H9 (cell line): ENCODE data around the gene ORC1. TPM values are rescaled to one million over a fixed set of nuclear protein-coding genes. Genes with fewer than 3 reads are reported as not detected.

Experiments
- DNase-seq: peaks from one replicate; pipeline ENCODE4 v3.0.0-alpha.2; 2017
- H2AFZ ChIP-seq: one replicate; pipeline ENCODE4 v1.6.1; 2013; ENCODE audit warnings: mild to moderate bottlenecking, low read length, control low read depth, moderate library complexity
- H2AK5ac ChIP-seq: 2 replicates; pipeline ENCODE4 v1.6.1; 2013; ENCODE audit warnings: low read length, control low read depth, mixed read lengths; ENCODE audit not compliant: insufficient read length
- H2BK120ac ChIP-seq: one replicate; pipeline ENCODE4 v1.6.1; 2013; ENCODE audit warnings: low read depth, mild to moderate bottlenecking, low read length, control low read depth, inconsistent platforms; ENCODE audit not compliant: poor library complexity, severe bottlenecking
- H2BK12ac ChIP-seq: 2 replicates; pipeline ENCODE4 v1.6.1; 2013; ENCODE audit warnings: low read length, control low read depth, mixed read lengths, low read depth; ENCODE audit not compliant: insufficient read length
- H2BK15ac ChIP-seq: 2 replicates; pipeline ENCODE4 v1.6.1; 2013; ENCODE audit warnings: low read depth, low read length, control low read depth
- H2BK20ac ChIP-seq: one replicate; pipeline ENCODE4 v1.6.1; 2013; ENCODE audit warnings: low read depth, mild to moderate bottlenecking, low read length, control low read depth, inconsistent platforms; ENCODE audit not compliant: poor library complexity, severe bottlenecking
- H2BK5ac ChIP-seq: 2 replicates; pipeline ENCODE4 v1.6.1; 2013; ENCODE audit warnings: low read length, control low read depth, mixed read lengths; ENCODE audit not compliant: insufficient read length
- H3K14ac ChIP-seq: 2 replicates; pipeline ENCODE4 v1.6.1; 2013; ENCODE audit warnings: low read length, control low read depth; ENCODE audit not compliant: insufficient read depth
- H3K18ac ChIP-seq: 2 replicates; pipeline ENCODE4 v1.6.1; 2013; ENCODE audit warnings: low read depth, mild to moderate bottlenecking, mixed read lengths, low read length, control low read depth; ENCODE audit not compliant: insufficient read length
- H3K23ac ChIP-seq: 2 replicates; pipeline ENCODE4 v1.6.1; 2013; ENCODE audit warnings: low read length, control low read depth, mixed read lengths, low read depth; ENCODE audit not compliant: insufficient read length
- H3K23me2 ChIP-seq: 2 replicates; pipeline ENCODE4 v1.6.1; 2013; ENCODE audit warnings: low read depth, mild to moderate bottlenecking, mixed read lengths, low read length, control low read depth; ENCODE audit not compliant: insufficient read length, poor library complexity, severe bottlenecking
- H3K27ac ChIP-seq: 2 replicates; pipeline ENCODE4 v1.5.1; 2013; ENCODE audit warnings: low read length, control low read depth, mixed read lengths, low read depth; ENCODE audit not compliant: insufficient read length
- H3K27me3 ChIP-seq: 2 replicates; pipeline ENCODE4 v1.6.1; 2013; ENCODE audit warnings: low read length, control low read depth, inconsistent platforms; ENCODE audit not compliant: insufficient read depth
- H3K4ac ChIP-seq: 2 replicates; pipeline ENCODE4 v1.6.1; 2013; ENCODE audit warnings: low read depth, mild to moderate bottlenecking, control low read depth, inconsistent platforms, low read length, moderate library complexity
- H3K4me1 ChIP-seq: 2 replicates; pipeline ENCODE4 v1.6.1; 2013; ENCODE audit warnings: low read length, control low read depth, inconsistent platforms; ENCODE audit not compliant: insufficient read depth
- H3K4me2 ChIP-seq: 2 replicates; pipeline ENCODE4 v1.6.1; 2013; ENCODE audit warnings: low read length, control low read depth, mixed read lengths; ENCODE audit not compliant: insufficient read length, insufficient read depth
- H3K56ac ChIP-seq: 2 replicates; pipeline ENCODE4 v1.6.1; 2013; ENCODE audit warnings: low read depth, mild to moderate bottlenecking, mixed read lengths, low read length, control low read depth; ENCODE audit not compliant: insufficient read length
- H3K79me1 ChIP-seq: 2 replicates; pipeline ENCODE4 v1.6.1; 2013; ENCODE audit warnings: low read depth, mild to moderate bottlenecking, moderate library complexity, low read length, control low read depth, inconsistent platforms; ENCODE audit not compliant: insufficient read depth, poor library complexity, severe bottlenecking
- H3K79me2 ChIP-seq: 2 replicates; pipeline ENCODE4 v1.6.1; 2013; ENCODE audit warnings: low read length, control low read depth, inconsistent platforms; ENCODE audit not compliant: insufficient read depth
- H3K9ac ChIP-seq: 2 replicates; pipeline ENCODE4 v1.6.1; 2013; ENCODE audit warnings: low read length, control low read depth, mixed read lengths; ENCODE audit not compliant: insufficient read length; ENCODE audit errors: extremely low read depth
- H3K9me3 ChIP-seq: one replicate; pipeline ENCODE4 v1.6.1; 2013; ENCODE audit warnings: low read depth, low read length, inconsistent platforms; ENCODE audit not compliant: control insufficient read depth
- H3T11ph ChIP-seq: one replicate; pipeline ENCODE4 v1.6.1; 2013; ENCODE audit warnings: mild to moderate bottlenecking, low read length, control low read depth, inconsistent platforms
- H4K20me1 ChIP-seq: one replicate; pipeline ENCODE4 v1.6.1; 2013; ENCODE audit not compliant: control insufficient read depth, insufficient read length, insufficient read depth
- H4K5ac ChIP-seq: 2 replicates; pipeline ENCODE4 v1.6.1; 2013; ENCODE audit warnings: low read depth, mild to moderate bottlenecking, mixed read lengths, low read length, control low read depth; ENCODE audit not compliant: insufficient read length
- H4K8ac ChIP-seq: replicated peaks from 2 replicates; pipeline ENCODE4 v1.6.1; 2013; ENCODE audit warnings: low read length, control low read depth, mixed read lengths, low read depth; ENCODE audit not compliant: insufficient read length
- H4K91ac ChIP-seq: 2 replicates; pipeline ENCODE4 v1.6.1; 2013; ENCODE audit warnings: low read depth, mild to moderate bottlenecking, moderate library complexity, mixed read lengths, low read length, control low read depth; ENCODE audit not compliant: insufficient read length
- H3K27ac Mint-ChIP-seq, 3 experiments: 2 replicates in 2 of 3; 3 replicates in 1 of 3; pipeline ENCODE4 v1.8.0; 2020 to 2021; ENCODE audit warnings: mixed read lengths in 3 of 3, mild to moderate bottlenecking in 1 of 3, moderate library complexity in 1 of 3
- H3K27me3 Mint-ChIP-seq: 2 replicates; pipeline ENCODE4 v1.8.0; 2021; ENCODE audit warnings: low read depth, mild to moderate bottlenecking, moderate library complexity, mixed read lengths
- H3K36me3 Mint-ChIP-seq, 3 experiments: 2 replicates in 2 of 3; 3 replicates in 1 of 3; pipeline ENCODE4 v1.8.0; 2020 to 2021; ENCODE audit warnings: low read depth in 3 of 3, mixed read lengths in 3 of 3; ENCODE audit not compliant: insufficient read depth in 1 of 3
- H3K4me1 Mint-ChIP-seq, 2 experiments: 2 replicates each; pipeline ENCODE4 v1.8.0; 2020; ENCODE audit warnings: mixed read lengths in 2 of 2
- H3K4me3 Mint-ChIP-seq, 2 experiments: 2 replicates in 1 of 2; 3 replicates in 1 of 2; pipeline ENCODE4 v1.8.0; 2020 to 2021; ENCODE audit warnings: mild to moderate bottlenecking in 2 of 2, mixed read lengths in 2 of 2, moderate library complexity in 1 of 2
- H3K9me3 Mint-ChIP-seq, 2 experiments: 2 replicates in 1 of 2; 3 replicates in 1 of 2; pipeline ENCODE4 v1.8.0; 2020; ENCODE audit warnings: mild to moderate bottlenecking in 2 of 2, mixed read lengths in 2 of 2, moderate library complexity in 1 of 2
- CTCF ChIP-seq: fragments of 200-600 bp; sonication (generic); conservative IDR thresholded peaks from 3 replicates; pipeline ENCODE4 v1.8.0; 2021; ENCODE audit warnings: antibody characterized with exemption, mild to moderate bottlenecking
- WGBS: extraction: QIAGEN DNeasy Blood & Tissue Kit; methylation state at CpG from one replicate; pipeline ENCODE4 v1.1.7; 2013; ENCODE audit warnings: missing lambda C conversion rate, low lambda C conversion rate, mixed read lengths; ENCODE audit not compliant: insufficient read length; ENCODE audit errors: extremely low coverage; 5-methylcytosine and 5-hydroxymethylcytosine counted together
- total RNA-seq: library from RNA; stranded (reverse); gene quantifications from 2 replicates; pipeline ENCODE4 v1.2.1, GENCODE V29; 2021

The ORC1 gene
- total RNA-seq, 1 experiment from 2014 or later, result 46.4 TPM

GRCh38 chr1:52386458-52386857 lies 17.8 kb downstream of the ORC1 start:
- no peak overlapping the region for H2BK5ac ChIP-seq
- no peak overlapping the region for H3K56ac ChIP-seq
- Mint-ChIP-seq H3K4me3 (no peak overlapping the region), H3K27me3 (no peaks in the 10 kb centered on the region), H3K9me3 (no peaks in the 10 kb centered on the region), H3K36me3 (peaks cover 55 to 90% (median 78%) of the 10 kb centered on the region in 3 experiments), H3K4me1 (no peaks in the 10 kb centered on the region), H3K27ac (peak overlapping the region in 2 of 3 experiments; percentile 70 to 78; a peak in 3 of 7 replicates)
- no peak overlapping the region for H3K18ac ChIP-seq
- no peaks in the 10 kb centered on the region for H3K4me1 ChIP-seq
- no peak overlapping the region for H3K14ac ChIP-seq
- no peak overlapping the region for H3K4ac ChIP-seq
- no peak overlapping the region for H2BK12ac ChIP-seq
- H2BK15ac ChIP-seq, result no peak overlapping the region
- no peak overlapping the region for H2BK120ac ChIP-seq
- DNase-seq, result no peak
- TF ChIP-seq CTCF, result no peak
- no peak overlapping the region for H2BK20ac ChIP-seq
- no peak overlapping the region for H4K8ac ChIP-seq
- no peaks in the 10 kb centered on the region for H3K9me3 ChIP-seq
- H3K23ac ChIP-seq, result no peak overlapping the region
- H3K23me2 ChIP-seq, result no peaks in the 10 kb centered on the region
- no peak overlapping the region for H3K4me2 ChIP-seq
- H3K79me2 ChIP-seq, result no peaks in the 10 kb centered on the region
- no peak overlapping the region for H2AFZ ChIP-seq
- WGBS, result no CpG with 5 or more reads among the region's 5 CpGs
- no peaks in the 10 kb centered on the region for H3K27me3 ChIP-seq
- no peak overlapping the region for H2AK5ac ChIP-seq
- no peak overlapping the region for H4K91ac ChIP-seq
- no peak overlapping the region for H4K5ac ChIP-seq
- no peaks in the 10 kb centered on the region for H3K79me1 ChIP-seq
- no peak overlapping the region for H3K9ac ChIP-seq
- H3K27ac ChIP-seq, result no peak overlapping the region
- H3T11ph ChIP-seq, result no peak overlapping the region
- no peaks in the 10 kb centered on the region for H4K20me1 ChIP-seq
